SKM-1 treated with dmso at 0.1 percent for 144 hours (cell line): Measurements from ENCODE around the gene HAUS3.

Experiments
- DNase-seq: peaks from one replicate; lab custom pipeline; 2025; ENCODE audit not compliant: unreplicated experiment; lab: John Stamatoyannopoulos, UW

Gene HAUS3

DNA sequence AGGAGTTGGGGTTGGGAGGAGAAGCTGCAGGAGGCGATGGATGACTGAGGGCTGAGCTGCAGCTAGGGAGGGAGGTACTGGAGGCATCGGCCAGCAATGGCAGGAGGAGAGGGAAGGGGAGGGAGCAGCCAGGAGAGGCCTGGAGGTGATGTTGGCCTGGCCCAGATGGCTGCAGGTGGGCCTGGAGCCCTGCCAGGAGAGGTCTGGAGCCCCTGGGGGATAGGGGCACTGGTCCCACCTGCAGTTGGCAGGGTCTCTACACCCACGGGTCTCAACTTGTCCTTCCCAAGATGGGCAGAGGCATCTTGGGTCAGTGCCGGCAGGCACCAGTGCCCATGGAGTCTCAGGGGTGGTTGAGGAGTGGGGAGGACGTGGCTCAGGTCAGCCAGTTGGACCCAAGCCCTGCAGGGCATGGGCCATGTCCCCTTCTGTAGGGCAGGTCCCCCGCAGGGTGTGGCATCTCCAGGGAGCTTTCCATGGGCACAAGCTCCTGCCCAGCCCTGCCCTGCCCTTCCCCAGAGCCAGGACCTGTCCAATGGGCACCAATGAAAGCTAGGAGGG, 22.6 kb upstream of the HAUS3 start:
- no peak for DNase-seq

DNA sequence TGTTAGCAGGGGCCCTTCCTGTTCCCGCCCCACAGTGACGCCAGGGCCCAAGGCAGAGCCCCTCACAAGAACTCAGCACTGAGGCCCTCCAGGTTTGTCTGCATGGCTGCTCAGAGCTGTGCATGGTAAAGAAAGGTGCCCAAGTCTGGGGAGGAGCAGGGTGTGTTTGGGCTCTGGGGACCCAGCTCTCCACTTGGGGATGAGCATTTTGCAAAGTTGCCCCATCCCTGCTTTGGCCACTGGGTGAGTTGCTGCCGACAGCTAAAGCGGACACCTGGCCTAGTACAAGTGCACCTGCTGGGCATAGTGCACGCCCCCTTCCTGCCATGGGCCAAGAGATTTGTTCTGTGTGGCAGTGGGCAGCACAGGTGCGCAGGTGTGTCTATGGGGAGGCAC, 22.0 kb upstream of the HAUS3 start:
- no peak for DNase-seq

DNA sequence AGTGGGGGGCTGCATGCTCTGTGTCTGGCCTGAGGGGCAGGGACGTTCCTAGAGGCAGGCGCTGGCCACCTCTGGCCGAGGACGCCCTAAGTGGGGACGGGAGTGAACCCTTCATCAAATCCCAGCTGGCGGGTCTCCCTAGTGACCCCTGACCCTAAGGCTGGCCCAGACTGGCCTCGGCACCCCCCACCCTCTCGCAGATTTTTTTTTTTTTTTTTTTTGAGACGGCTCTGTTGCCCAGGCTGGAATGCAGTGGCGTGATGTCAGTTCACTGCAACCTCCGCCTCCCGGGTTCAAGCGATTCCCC, 21.0 kb upstream of the HAUS3 start:
- no peak for DNase-seq

DNA sequence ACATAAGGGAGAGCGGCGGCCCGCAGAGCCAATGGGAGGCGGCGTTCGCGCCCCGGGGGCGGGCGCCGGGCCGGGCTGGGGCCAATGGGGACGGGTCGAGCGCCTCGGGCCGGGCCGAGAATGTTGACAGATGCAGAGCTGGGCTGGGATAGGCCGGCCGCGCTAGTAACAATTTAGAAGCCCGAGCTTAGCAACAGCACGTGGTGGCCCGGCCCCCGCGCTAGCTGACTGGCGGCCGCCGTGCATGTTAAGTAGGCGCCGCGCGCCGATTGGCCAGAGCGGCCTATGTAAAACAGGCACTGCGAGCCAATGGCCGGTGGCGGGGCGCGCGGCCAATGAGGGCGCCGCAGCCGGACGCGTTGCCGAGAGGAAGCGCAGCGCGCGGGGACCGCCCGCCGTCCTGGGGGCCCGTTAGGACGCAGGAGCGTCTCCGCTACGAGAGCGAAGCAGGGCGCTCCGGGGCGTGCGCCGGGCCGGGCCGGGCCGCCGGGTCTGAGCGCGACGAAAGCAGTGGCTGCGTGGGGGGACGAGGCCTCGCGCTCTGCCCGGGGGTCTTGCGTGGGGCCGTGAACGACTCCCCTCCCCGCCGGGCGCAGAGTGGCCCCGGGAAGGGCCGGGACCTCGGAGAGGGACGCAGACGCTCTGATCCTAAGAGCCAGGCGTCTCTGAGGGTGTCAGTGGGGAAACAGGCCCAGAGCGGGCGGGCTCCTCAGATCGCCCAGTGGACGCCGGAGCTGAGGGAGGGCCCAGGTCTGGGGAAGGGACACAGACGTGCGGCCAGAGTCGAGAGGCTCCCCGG, 20.4 kb upstream of the HAUS3 start:
- DNase-seq, result peak; percentile 100

DNA sequence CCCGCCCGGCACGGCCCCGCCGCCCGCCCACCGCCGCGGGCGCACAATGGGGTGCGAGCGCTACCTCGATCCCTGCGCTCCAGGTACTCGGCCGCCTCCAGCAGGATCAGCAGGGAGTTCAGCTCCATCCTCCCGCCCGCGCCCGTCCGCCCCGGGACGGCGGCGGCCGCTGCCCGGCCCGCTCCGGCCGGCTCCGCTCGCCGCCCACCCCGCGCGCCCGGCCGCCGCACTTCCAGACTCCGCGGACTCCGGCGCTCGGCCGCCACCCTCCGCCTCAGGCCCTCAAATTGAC, 19.9 kb upstream of the HAUS3 start, which contains the start of gene MXD4:
MXD4 (minus strand) TSS at position 257 of the 292 bp plus-strand sequence; CDS start at position 128, 129 bp downstream.
- DNase-seq, result no peak

DNA sequence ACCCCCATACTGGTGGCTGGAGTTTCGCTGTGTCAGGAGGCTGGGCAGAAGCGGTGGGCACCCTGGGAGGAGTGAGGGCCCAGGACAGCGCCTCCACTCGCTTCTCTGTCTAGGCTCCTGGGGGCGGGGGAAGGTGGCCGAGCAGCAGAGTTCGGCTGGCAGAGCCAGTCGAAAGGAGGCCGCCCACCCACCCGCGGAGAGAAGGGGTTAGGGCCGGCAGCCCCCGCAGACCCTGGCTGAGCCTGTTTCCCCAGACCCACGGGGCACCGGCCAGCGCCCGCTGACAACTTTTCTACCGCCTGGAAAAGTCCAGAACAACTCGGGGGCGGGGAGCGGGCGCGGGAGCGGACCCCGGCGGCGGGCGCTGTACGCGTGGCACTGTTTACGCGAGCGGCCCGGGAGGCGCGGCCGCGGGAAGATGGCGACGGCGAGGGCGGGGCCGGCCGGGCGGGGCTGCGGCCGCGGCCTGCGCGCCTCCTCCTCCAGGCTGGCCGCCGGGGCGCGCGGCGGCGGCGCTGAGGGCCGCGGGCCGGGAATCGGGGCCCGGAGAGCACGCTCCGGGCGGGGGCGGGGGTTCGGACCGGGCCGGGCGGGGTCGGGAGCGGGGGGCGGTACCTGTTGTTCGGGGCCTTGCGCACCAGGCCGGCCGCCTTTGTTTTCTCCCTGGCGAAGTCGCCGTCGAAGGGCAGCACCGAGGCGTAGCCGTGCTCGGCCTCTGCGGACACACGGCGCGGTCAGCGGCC, 19.4 kb upstream of the HAUS3 start:
- DNase-seq, result peak; percentile 33

DNA sequence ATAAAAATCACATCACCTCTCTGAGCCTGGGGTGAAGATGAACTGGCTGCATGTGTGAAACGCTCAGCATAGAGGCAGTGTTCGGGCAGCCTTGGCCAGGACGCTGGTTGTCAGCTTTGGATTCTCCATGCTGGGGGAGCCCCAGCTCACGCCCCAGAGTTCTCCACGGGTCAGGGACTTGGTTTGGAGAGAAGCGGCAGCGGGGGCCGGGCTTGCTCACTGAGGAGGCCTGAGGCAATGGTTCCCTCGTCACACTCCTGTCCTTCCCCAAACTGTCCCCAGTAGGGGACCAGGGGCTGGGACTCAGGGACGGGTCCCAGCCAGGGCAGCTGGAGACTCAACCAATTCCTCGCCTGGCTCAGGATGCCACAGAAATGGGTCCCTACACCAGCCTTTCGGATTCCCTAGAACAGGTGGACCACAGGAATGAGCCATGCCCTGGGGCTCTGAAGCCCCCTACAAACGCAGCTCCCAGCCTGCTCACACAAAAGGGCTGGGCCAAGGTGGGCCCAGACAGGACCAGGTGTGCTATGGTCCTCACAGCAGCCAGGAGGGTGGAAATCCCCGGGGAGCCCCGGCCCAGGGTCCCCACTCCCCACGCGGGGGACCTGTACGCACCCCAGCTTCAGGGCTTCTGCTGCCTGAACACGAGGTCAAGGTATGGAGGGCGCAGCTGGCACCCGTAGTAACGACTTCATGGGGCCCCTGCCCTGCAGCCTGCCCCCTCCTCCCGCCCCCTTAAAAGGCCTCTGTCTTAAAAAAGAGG, 18.6 kb upstream of the HAUS3 start:
- DNase-seq, result no peak

DNA sequence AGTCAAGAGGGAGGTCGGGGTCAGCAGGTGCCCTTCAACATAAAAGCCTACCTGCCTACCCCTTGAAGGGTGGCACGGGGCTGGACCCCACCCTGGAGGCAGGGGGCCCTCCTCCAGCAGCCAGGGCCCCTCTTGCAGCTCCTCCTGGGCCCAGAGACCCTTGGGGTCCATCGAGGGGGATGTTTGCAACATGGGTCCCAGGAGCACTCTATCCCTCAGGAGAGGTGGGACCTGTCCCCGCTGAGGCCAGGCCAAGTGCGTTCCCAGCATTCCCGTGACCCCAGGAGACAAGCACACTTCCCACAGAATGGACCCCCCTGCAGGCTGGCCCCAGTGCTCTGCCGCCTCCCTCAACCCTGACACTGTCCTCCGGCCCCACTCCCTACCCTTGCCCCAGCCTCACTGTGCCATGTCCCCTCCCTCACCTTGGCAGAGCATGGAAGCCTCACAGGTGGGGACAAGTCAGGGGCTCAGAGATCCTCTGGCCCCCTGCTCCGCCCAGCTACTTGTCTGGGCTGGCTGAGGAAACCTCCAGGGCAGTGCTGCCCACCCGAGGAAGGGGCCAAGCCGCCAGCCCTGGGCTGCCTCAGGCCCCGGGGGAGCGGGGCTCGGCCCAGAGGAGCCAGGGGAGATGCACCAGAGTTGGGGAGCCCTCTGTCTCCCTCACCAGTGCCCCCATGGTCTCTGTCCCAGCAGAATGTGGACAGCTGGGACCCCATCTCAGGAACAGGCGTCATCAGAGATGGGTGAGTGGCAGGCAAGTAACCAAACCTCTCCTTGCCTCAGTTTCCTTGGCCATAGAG, 17.8 kb upstream of the HAUS3 start:
- no peak for DNase-seq

DNA sequence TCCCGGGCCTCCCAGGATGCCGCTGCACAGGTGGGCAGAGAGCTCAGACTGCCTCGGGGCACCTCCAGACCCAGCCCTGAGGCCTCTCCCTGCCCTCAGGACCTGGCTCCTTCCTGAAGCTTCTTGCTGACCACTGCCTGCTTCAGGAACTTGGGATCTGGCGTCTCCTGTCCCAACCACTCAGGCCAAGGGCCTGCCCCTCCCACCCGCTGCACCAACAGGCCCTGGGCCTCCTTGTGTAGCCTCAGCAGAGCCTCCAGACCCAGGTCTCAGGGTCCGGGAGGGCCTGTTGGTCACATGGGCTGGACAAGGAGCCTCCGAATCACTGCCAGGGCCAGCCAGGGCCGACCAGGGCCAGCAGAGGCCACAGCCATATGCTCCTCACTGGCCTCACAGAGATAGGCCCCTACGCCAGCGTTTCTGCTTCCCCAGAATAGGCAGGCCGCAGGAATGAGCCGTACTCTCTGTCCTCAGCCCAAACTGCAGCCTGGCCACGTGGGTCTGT, 17.2 kb upstream of the HAUS3 start:
- no peak for DNase-seq

DNA sequence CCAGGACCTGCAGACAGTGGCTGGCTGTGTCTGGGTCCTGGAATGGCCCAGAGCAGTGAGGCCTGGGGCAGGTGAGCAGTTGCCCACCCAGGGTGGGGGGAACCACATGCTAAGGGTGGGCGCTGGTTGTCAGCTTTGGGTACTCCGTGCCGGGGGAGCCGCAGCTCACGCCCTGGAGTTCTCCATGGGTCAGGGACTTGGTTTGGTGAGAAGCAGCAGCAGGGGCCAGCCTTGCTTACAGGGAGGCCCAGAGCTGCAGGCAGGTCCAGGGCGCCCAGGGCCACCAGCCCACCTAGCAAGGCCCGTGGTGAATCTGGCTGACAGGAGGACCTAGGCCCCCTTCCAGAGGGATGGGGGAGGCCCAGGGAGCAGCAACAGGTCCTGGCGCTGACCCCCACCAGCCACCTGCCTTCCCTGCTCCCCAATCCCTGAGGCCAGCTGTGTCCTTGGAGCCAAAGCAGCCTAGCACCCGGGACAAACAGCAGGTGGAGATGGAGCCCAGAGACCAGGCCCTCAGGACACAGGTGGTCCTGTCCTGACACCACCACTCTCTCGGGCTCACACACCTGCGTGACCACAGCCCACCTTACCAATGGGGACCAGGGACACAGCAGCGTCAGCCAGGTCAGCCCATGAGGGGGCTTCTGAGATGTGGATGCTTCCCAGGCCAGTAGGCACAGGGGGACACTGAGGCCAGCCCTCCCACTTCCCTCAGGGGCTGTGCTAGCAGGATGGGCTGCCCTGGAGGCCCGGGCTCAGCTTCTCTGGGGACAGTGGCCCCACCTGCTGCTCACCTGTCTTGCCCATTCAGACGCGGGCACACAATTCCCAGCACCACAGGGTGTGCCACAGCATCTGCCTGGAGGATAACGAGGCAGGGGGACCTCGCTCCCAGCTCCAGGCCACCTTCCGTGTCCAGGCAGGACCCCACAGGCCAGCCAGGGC, 16.4 kb upstream of the HAUS3 start:
- DNase-seq, result no peak

DNA sequence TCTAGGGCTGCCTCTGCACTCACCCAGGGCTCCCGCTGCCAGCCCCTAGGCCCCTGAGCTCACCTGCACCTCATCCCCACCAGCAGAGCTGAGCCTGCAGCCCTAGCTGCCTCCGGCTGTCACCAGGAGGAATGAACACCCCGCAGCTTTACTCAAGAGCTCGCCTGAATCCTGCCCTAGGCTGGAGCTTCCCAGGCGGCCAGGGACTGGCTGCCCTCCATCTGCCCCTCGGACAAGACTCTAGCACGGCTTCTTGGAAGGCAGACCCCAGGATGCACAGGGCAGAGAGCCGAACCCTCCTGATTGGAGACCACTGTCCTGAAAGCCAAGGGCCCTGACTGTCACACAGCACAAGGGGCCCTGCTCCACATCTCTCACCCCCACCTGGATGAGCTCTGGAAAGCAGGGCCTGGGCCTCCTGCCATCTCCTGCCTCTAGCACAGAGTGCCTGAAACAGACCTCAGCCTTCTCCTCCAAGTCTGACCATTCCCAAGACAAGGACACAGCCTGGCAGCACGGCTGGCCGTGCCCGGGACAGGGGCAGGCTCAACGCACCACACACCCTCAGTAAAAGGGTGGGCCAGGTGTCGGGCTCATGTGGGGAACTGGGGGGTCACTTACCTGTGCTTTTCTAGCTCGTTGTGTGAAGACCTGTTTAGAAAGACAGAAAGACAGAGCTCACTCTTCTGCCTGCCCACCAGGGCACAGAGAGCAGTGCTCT, 15.6 kb upstream of the HAUS3 start:
- no peak for DNase-seq

DNA sequence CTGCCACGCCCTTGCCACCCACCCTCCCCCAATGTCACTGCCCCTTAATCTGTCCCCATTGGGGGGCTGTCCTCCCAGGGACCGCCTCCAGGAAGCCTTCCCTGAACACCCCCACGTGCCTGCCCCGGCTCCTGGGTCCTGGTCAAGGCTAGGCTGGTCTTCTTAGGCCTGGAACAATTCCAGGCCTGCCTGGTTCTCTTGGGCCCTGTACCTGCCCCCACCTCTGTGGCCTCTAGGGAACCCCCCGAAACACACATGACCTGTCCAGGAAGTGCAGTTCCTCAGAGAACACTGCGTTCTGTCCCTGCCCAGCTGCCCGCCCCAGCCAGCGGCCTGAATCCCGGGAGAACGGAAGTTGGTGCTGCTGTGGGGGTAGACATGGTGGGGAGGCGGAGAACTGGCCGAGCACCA, 14.9 kb upstream of the HAUS3 start:
- DNase-seq, result no peak

DNA sequence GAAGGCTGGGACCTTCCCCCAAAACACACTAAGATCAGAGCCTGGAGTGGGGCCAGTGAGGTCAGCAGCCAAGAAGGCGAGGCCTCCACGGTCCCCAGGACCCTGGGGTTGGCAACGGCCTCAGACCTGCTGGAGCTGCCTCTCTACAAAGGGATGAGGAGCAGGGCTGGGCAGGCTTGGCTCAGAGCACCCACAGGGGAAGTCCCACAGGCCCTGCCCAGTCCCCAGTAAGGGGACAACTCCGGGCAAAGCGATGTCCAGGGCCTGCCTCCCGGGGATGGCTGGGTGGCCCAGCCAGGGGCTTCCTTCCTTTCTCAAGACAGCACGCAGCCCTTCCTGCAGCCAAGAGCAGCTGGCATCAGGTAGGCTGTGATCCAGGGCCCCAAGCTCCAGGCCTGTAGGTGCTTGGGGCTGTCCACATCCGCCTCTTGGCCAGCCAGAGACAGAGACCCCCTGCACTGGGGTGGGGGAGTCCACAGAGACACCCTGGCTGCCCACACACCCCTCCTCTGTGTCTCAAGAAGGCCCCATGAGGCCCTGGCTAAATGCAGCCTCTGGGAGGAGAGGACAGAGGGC, 14.3 kb upstream of the HAUS3 start:
- DNase-seq, result no peak

DNA sequence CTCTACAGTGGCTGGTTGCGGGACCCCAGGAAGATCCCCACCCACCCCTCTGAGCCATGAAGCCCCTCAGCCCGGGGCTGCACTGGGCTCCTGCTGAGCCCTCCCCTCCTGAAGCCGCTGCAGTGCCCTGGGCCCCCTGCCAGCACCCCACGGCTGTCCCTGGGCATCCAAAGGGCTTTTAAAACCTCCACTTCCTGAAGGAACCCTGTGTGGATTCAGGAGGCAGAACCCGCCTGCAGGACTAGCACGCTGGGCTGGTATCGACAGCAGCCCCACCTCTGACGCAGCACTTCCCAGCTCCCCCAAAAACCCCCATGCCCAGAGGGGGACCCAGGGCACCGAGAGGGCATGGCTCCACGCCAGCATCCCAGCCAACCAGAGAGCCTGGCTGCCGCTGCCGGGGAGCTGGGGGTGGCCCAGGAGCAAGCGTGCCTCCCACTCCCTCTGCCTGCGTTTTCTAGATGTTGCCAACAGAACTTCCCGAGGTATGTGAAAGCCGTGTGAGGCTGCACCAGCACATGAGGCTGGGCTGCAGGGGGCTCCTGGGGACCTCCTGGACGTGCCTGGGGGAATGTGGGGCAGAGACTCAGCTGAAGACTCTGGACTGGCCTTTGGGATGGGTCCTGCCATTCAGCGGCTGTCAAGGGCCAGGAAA, 13.7 kb upstream of the HAUS3 start:
- no peak for DNase-seq

DNA sequence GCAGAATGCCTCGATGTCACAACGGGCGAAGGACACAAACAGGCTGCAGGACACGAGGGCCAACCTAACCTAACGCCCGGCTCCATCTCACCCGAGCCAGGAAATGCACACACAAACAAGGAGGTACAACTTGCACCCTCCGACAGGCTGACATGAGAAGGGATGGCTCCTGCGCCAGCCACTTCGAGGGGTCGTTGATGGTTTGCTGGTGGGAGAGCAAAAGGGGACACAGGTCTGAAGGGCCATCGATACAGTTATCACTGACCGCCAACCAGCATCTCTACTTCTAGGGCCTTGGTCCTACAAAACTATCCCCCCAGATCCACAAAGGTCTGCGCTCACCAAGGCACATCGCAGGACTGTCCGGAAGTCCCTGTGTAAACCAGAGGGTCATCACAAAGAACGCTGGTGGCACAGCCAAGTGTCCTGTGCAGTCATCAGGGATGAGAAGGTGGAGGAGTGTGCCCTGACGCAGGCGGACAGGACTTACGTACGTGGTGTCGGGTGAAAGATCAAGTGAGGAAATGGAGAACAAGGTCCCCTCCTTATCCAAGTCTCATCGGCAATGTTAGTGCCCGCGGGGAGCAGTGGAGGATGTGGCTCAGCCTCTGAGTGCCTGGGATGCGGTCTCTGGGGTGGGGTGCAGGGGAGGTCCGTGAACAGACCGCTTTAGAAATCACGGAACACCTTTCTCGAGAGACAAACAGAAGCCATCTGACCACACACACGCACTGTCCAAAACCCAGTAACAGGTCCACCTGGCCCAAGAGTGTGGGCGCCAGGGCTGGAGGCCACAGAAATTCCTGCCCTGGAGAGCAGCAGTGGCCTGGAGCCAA, 13.0 kb upstream of the HAUS3 start:
- no peak for DNase-seq

DNA sequence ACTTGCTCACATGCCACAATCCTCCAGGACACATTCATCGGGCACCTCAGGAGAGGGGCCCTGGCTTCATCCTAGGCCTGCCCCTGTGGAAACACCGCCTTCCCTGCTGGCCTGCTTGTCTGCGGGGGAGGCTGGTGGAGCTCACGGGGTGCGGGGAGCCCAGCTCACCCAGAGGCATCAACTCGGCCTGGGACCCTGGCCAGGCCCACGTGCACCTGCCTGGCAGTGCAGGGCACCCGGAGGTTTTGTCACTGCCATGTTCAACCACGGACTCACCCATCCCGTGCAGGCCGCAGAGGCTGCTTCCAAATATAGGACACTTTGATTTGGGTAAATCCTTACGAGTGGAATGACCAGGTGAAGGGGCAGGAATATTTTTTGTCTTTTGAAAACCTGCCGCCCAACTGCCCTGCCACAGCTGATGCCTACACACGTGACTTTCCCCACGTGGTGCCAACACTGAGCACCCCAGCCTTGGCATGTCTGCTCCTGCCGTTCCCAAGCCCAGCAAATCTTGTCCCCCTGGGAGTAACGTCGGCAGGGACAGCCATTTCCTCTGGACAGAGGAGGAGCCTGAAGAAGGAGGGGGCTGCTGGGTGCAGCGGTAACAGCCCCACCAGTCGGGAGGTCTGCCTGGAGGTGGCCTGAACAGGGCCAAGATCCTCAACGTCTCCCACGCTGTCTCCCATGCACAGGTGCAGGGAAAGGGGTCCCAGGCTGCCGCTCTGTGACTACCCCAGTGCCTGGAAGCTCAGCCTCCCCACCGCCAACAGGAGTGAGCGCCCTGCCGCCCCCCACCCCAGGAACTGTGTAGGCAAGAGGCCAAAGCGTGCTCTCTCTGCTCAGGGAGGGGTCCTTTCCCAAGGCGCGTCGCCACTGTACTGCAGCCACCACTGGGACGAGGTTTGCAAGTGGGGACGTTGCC, 11.5 kb upstream of the HAUS3 start:
- no peak for DNase-seq
